NCI-H187 (cell line): Measurements from ENCODE around the gene ALAS1.

Experiments
- DNase-seq, 2 experiments: peaks; one replicate each; lab custom pipeline; 2025; lab: John Stamatoyannopoulos, UW

ALAS1 gene

GRCh38 chr3:52198643-52199608, 966 bp downstream of the ALAS1 start:
- DNase-seq = no peak

- DNase-seq = no peak
Measured at GRCh38 chr3:52200981-52201679, 3.2 kb downstream of the ALAS1 start.

GRCh38 chr3:52202384-52203077, 4.6 kb downstream of the ALAS1 start:
- DNase-seq = no peak

- DNase-seq = no peak
Measured at GRCh38 chr3:52203701-52204100, 5.7 kb downstream of the ALAS1 start.

- no peak for DNase-seq
Measured at GRCh38 chr3:52204337-52205073, 6.5 kb downstream of the ALAS1 start.

GRCh38 chr3:52205727-52206372, 7.9 kb downstream of the ALAS1 start:
- no peak for DNase-seq

GRCh38 chr3:52208556-52208955, 10.6 kb downstream of the ALAS1 start:
- DNase-seq = no peak

GRCh38 chr3:52210037-52210436, 12.1 kb downstream of the ALAS1 start:
- DNase-seq = no peak

GRCh38 chr3:52210550-52211046, 12.6 kb downstream of the ALAS1 start:
- DNase-seq = no peak

- no peak for DNase-seq
Measured at GRCh38 chr3:52211268-52211891, 13.4 kb downstream of the ALAS1 start.

GRCh38 chr3:52213005-52213404, 15.0 kb downstream of the ALAS1 start:
- DNase-seq = no peak

- no peak for DNase-seq
Measured at GRCh38 chr3:52213901-52214300, 15.9 kb downstream of the ALAS1 start.

- no peak for DNase-seq
Measured at GRCh38 chr3:52215351-52215750, 17.4 kb downstream of the ALAS1 start.

- DNase-seq = no peak
Measured at GRCh38 chr3:52216585-52217408, 18.8 kb downstream of the ALAS1 start.

- DNase-seq = no peak
Measured at GRCh38 chr3:52217409-52217805, 19.4 kb downstream of the ALAS1 start.

- no peak for DNase-seq
Measured at GRCh38 chr3:52218026-52218425, 20.1 kb downstream of the ALAS1 start.

- no peak for DNase-seq
Measured at GRCh38 chr3:52218454-52218853, 20.5 kb downstream of the ALAS1 start.

GRCh38 chr3:52218937-52219650, 21.1 kb downstream of the ALAS1 start:
- no peak for DNase-seq

- DNase-seq = peak in 1 of 2 experiments; percentile 17
Measured at GRCh38 chr3:52220380-52221026, 22.5 kb downstream of the ALAS1 start.
